ENCODE data around the gene SLC4A9.

The SLC4A9 gene

DNA sequence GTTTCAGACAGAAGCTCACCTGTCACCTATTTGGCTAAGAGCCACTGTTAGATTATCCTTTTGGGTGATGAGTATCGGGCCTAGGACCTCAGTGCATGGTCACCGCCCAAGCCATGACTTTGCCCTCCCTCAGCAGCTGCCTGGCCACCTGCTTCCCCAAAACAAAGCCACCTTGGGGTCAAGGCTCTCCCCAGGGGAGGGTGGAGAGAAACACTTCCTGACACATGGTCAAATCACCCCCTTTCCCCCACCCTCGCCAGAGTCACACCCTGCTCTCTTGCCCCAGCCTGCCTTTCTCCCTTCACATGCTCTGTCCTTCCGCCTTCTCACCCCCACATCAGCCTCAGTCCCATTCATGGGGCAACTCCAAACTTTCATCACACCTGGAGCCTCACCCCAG lies 11.9 kb upstream of the SLC4A9 start:
- H3K9ac ChIP-seq (ENCODE audit: low read length), result no peak overlapping the region
- H2BK120ac ChIP-seq (ENCODE audit: low read depth, low read length), result no peak overlapping the region
- H3K79me1 ChIP-seq (replicated peaks; ENCODE audit: low read length, poor library complexity, severe bottlenecking), result peaks cover 1% of the 10 kb centered on the region
- no peak overlapping the region for H3K4me3 ChIP-seq (ENCODE audit: insufficient read depth in 1 of 2, low read depth in 1 of 2, low read length in 2 of 2)
- WGBS, result 98% methylated on average over 4 of the region's 4 CpGs
- H3K27ac ChIP-seq (ENCODE audit: low read length, poor library complexity, severe bottlenecking), result no peak overlapping the region
- no peak overlapping the region for H3K18ac ChIP-seq (ENCODE audit: low read depth in 1 of 2, low read length in 2 of 2)
- no peaks in the 10 kb centered on the region for H3K9me3 ChIP-seq (ENCODE audit: control insufficient read depth, low read length)
- peak overlapping the region in 1 of 2 experiments; percentile 64 for H2BK12ac ChIP-seq (ENCODE audit: low read length in 2 of 2)
- no peak overlapping the region for H2AFZ ChIP-seq (ENCODE audit: low read depth, low read length)
- no peak overlapping the region for H2AK5ac ChIP-seq (ENCODE audit: low read length, severe bottlenecking)
- H3K27me3 ChIP-seq (ENCODE audit: control insufficient read depth in 1 of 2, insufficient read depth in 1 of 2, low read length in 2 of 2), result no peaks in the 10 kb centered on the region
- H3K14ac ChIP-seq (ENCODE audit: low read length in 2 of 2), result peak overlapping the region in 1 of 2 experiments; percentile 29
- no peak overlapping the region for H2BK5ac ChIP-seq (ENCODE audit: low read depth, low read length, poor library complexity, severe bottlenecking)
- H3K4me1 ChIP-seq (ENCODE audit: control insufficient read depth, insufficient read depth, low read depth, low read length), result peaks cover 12% of the 10 kb centered on the region
- H3K4me2 ChIP-seq (ENCODE audit: low read length, poor library complexity, severe bottlenecking), result no peak overlapping the region
- no peak overlapping the region for H4K91ac ChIP-seq (ENCODE audit: low read length)
- no peak overlapping the region for H2BK15ac ChIP-seq (ENCODE audit: low read depth, poor library complexity, severe bottlenecking)
- H3K36me3 ChIP-seq (ENCODE audit: control insufficient read depth in 1 of 2, insufficient read depth in 2 of 2, low read depth in 1 of 2, low read length in 2 of 2), result no peaks in the 10 kb centered on the region
- no peak for DNase-seq
- H4K8ac ChIP-seq (ENCODE audit: low read length), result no peak overlapping the region
- H3K23ac ChIP-seq (ENCODE audit: low read length in 2 of 2), result no peak overlapping the region
- H3K4ac ChIP-seq (ENCODE audit: low read depth in 1 of 2, low read length in 2 of 2), result no peak overlapping the region

DNA sequence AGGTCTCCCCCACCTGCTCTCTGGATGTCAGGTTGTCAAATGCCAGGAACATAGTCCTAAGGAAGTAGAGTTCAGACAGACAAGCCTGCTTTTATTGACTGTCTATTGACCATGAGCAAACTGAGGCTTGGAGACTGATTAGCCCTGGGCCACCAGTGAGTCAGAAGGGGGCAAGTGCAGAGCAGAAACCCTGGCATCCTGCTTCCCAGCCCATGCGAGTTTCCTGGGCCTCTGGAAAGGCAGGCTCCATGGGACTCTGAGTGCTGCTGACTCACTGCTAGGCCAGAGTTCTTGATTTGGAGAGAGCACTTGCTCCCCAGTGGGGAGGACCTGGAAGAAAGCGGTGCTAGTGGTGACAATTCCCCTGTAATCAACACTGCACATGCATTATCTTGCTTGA lies 10.8 kb upstream of the SLC4A9 start:
- DNase-seq, result peak; percentile 39
- H3K27me3 ChIP-seq (ENCODE audit: control insufficient read depth in 1 of 2, insufficient read depth in 1 of 2, low read length in 2 of 2), result peaks cover 0 to under 1% of the 10 kb centered on the region in 2 experiments
- no peaks in the 10 kb centered on the region for H3K9me3 ChIP-seq (ENCODE audit: control insufficient read depth, low read length)
- no peak overlapping the region for H2BK5ac ChIP-seq (ENCODE audit: low read depth, low read length, poor library complexity, severe bottlenecking)
- no peak overlapping the region for H4K8ac ChIP-seq (ENCODE audit: low read length)
- 83% methylated on average over 2 of the region's 2 CpGs for WGBS
- no peak overlapping the region for H2BK15ac ChIP-seq (ENCODE audit: low read depth, poor library complexity, severe bottlenecking)
- H3K36me3 ChIP-seq (ENCODE audit: control insufficient read depth in 1 of 2, insufficient read depth in 2 of 2, low read depth in 1 of 2, low read length in 2 of 2), result no peaks in the 10 kb centered on the region
- no peak overlapping the region for H3K23ac ChIP-seq (ENCODE audit: low read length in 2 of 2)
- H3K9ac ChIP-seq (ENCODE audit: low read length), result no peak overlapping the region
- no peak overlapping the region for H3K18ac ChIP-seq (ENCODE audit: low read depth in 1 of 2, low read length in 2 of 2)
- no peak overlapping the region for H2AK5ac ChIP-seq (ENCODE audit: low read length, severe bottlenecking)
- H3K4me3 ChIP-seq (ENCODE audit: insufficient read depth in 1 of 2, low read depth in 1 of 2, low read length in 2 of 2), result no peak overlapping the region
- H3K14ac ChIP-seq (ENCODE audit: low read length in 2 of 2), result no peak overlapping the region
- H4K91ac ChIP-seq (ENCODE audit: low read length), result no peak overlapping the region
- H3K4me2 ChIP-seq (ENCODE audit: low read length, poor library complexity, severe bottlenecking), result no peak overlapping the region
- peaks cover 1% of the 10 kb centered on the region for H3K79me1 ChIP-seq (replicated peaks; ENCODE audit: low read length, poor library complexity, severe bottlenecking)
- no peak overlapping the region for H2BK12ac ChIP-seq (ENCODE audit: low read length in 2 of 2)
- no peak overlapping the region for H3K4ac ChIP-seq (ENCODE audit: low read depth in 1 of 2, low read length in 2 of 2)
- H2AFZ ChIP-seq (ENCODE audit: low read depth, low read length), result no peak overlapping the region
- peaks cover 12% of the 10 kb centered on the region for H3K4me1 ChIP-seq (ENCODE audit: control insufficient read depth, insufficient read depth, low read depth, low read length)
- no peak overlapping the region for H2BK120ac ChIP-seq (ENCODE audit: low read depth, low read length)
- H3K27ac ChIP-seq (ENCODE audit: low read length, poor library complexity, severe bottlenecking), result no peak overlapping the region

DNA sequence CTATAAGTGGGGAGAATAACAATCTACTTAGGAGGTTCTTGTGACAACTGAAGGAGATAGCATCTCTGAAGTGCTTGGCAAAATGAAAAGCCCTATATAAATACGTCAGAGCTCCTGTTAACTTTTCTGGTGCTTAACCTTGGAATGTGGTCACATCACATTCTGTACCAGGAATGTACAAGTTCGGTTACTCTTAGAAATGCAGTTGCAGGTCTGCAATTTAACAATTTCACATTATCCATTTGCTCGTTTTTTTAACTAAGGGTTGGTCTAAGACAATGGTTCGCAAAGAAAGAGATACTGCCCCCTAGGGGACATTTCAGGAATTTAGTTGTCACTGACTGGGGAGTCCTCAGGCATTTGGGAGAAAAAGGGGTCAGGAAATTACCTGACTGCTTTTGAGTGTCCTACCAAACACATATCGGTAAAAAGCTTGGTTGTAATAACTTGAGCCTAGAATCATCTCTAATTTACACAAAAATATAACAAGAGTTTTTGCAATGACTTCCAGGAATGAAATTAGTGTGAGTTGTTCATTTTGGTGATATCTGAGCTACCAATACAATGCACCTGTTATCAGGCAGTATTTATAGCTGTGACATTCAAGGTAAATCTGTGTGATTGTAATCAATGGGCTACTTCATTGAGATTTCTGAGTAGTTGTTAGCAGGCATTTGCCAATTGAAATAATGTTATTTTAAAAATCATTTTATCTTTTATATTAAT lies 8.2 kb upstream of the SLC4A9 start:
- Histone ChIP-seq H2BK5ac (ENCODE audit: low read depth, low read length, poor library complexity, severe bottlenecking) (no peak overlapping the region), H3K27me3 (ENCODE audit: control insufficient read depth in 1 of 2, insufficient read depth in 1 of 2, low read length in 2 of 2) (peaks cover 0 to 3% of the 10 kb centered on the region in 2 experiments), H3K4me1 (ENCODE audit: control insufficient read depth, insufficient read depth, low read depth, low read length) (peaks cover 2% of the 10 kb centered on the region), H3K23ac (ENCODE audit: low read length in 2 of 2) (no peak overlapping the region), H2AK5ac (ENCODE audit: low read length, severe bottlenecking) (no peak overlapping the region), H3K9me3 (ENCODE audit: control insufficient read depth, low read length) (no peaks in the 10 kb centered on the region), H3K9ac (ENCODE audit: low read length) (no peak overlapping the region), H3K79me1 (replicated peaks; ENCODE audit: low read length, poor library complexity, severe bottlenecking) (no peaks in the 10 kb centered on the region), H3K14ac (ENCODE audit: low read length in 2 of 2) (no peak overlapping the region), H3K4me2 (ENCODE audit: low read length, poor library complexity, severe bottlenecking) (no peak overlapping the region), H3K27ac (ENCODE audit: low read length, poor library complexity, severe bottlenecking) (no peak overlapping the region), H4K8ac (ENCODE audit: low read length) (no peak overlapping the region), H2BK120ac (ENCODE audit: low read depth, low read length) (no peak overlapping the region), H3K36me3 (ENCODE audit: control insufficient read depth in 1 of 2, insufficient read depth in 2 of 2, low read depth in 1 of 2, low read length in 2 of 2) (no peaks in the 10 kb centered on the region), H4K91ac (ENCODE audit: low read length) (no peak overlapping the region), H3K4ac (ENCODE audit: low read depth in 1 of 2, low read length in 2 of 2) (no peak overlapping the region), H2BK12ac (ENCODE audit: low read length in 2 of 2) (no peak overlapping the region), H2AFZ (ENCODE audit: low read depth, low read length) (no peak overlapping the region), H3K4me3 (ENCODE audit: insufficient read depth in 1 of 2, low read depth in 1 of 2, low read length in 2 of 2) (no peak overlapping the region), H3K18ac (ENCODE audit: low read depth in 1 of 2, low read length in 2 of 2) (no peak overlapping the region), H2BK15ac (ENCODE audit: low read depth, poor library complexity, severe bottlenecking) (no peak overlapping the region)
- WGBS, result 0% methylated on average over 1 of the region's 5 CpGs
- peak; percentile 81 for DNase-seq

DNA sequence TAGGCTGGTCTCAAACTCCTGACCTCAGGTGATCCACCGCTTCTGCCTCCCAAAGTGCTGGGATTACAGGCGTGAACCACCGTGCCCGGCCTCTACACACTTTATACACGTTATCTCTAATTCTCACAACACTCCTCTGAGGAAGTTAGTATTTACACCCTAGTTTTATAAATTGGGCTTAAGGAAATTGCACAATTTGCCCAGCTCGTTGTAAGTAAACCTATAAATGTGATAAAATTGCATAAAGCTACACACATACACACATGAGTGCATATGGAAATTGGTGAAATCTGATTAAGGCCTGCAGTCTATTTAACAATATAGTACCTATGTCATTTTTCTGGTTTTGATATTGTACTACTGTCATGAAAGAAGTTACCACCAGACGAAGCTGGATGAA lies 4.4 kb upstream of the SLC4A9 start:
- no CpG with 5 or more reads among the region's 7 CpGs for WGBS
- H3K9ac ChIP-seq (ENCODE audit: low read length), result no peak overlapping the region
- peaks cover 3% of the 10 kb centered on the region for H3K4me1 ChIP-seq (ENCODE audit: control insufficient read depth, insufficient read depth, low read depth, low read length)
- no peak overlapping the region for H3K4me2 ChIP-seq (ENCODE audit: low read length, poor library complexity, severe bottlenecking)
- no peak overlapping the region for H4K91ac ChIP-seq (ENCODE audit: low read length)
- no peak overlapping the region for H2AK5ac ChIP-seq (ENCODE audit: low read length, severe bottlenecking)
- H2BK12ac ChIP-seq (ENCODE audit: low read length in 2 of 2), result no peak overlapping the region
- no peak overlapping the region for H3K4me3 ChIP-seq (ENCODE audit: insufficient read depth in 1 of 2, low read depth in 1 of 2, low read length in 2 of 2)
- no peak overlapping the region for H3K23ac ChIP-seq (ENCODE audit: low read length in 2 of 2)
- no peaks in the 10 kb centered on the region for H3K79me1 ChIP-seq (replicated peaks; ENCODE audit: low read length, poor library complexity, severe bottlenecking)
- H2BK120ac ChIP-seq (ENCODE audit: low read depth, low read length), result no peak overlapping the region
- DNase-seq, result no peak
- H4K8ac ChIP-seq (ENCODE audit: low read length), result no peak overlapping the region
- no peaks in the 10 kb centered on the region for H3K9me3 ChIP-seq (ENCODE audit: control insufficient read depth, low read length)
- no peak overlapping the region for H2BK15ac ChIP-seq (ENCODE audit: low read depth, poor library complexity, severe bottlenecking)
- no peak overlapping the region for H3K18ac ChIP-seq (ENCODE audit: low read depth in 1 of 2, low read length in 2 of 2)
- H3K4ac ChIP-seq (ENCODE audit: low read depth in 1 of 2, low read length in 2 of 2), result no peak overlapping the region
- H2BK5ac ChIP-seq (ENCODE audit: low read depth, low read length, poor library complexity, severe bottlenecking), result no peak overlapping the region
- H3K36me3 ChIP-seq (ENCODE audit: control insufficient read depth in 1 of 2, insufficient read depth in 2 of 2, low read depth in 1 of 2, low read length in 2 of 2), result no peaks in the 10 kb centered on the region
- no peak overlapping the region for H2AFZ ChIP-seq (ENCODE audit: low read depth, low read length)
- no peak overlapping the region for H3K14ac ChIP-seq (ENCODE audit: low read length in 2 of 2)
- no peak overlapping the region for H3K27ac ChIP-seq (ENCODE audit: low read length, poor library complexity, severe bottlenecking)
- peaks cover 0 to 3% of the 10 kb centered on the region in 2 experiments for H3K27me3 ChIP-seq (ENCODE audit: control insufficient read depth in 1 of 2, insufficient read depth in 1 of 2, low read length in 2 of 2)

All from mesenchymal stem cell (in vitro differentiated cells and primary cell).